ENCODE results near the gene CEP112.

GRCh38 chr17:65830356-65830755, 361.6 kb downstream of the CEP112 start:
- TF ChIP-seq EZH2phosphoT487 (IDR thresholded peaks at IDR 0.05): no peak
- TF ChIP-seq CTCF (IDR thresholded peaks at IDR 0.05): no peak

Measured in neural progenitor cell (in vitro differentiated cells).